Thoracic aorta (tissue), 2 donors: ENCODE data around the gene TFEC. TPM values are rescaled to one million over a fixed set of nuclear protein-coding genes. Genes with fewer than 3 reads are reported as not detected.

ENCODE experiments used
- ATAC-seq: fragments of 150-250 bp; one replicate; pipeline ENCODE4 v1.8.0; 2017; ENCODE audit warnings: low read depth; ENCODE audit not compliant: insufficient number of reproducible peaks, low FRiP score
- DNase-seq: peaks from one replicate; pipeline ENCODE4 v3.0.0-alpha.2; 2020; ENCODE audit warnings: low spot score
- H3K27ac ChIP-seq, 2 donors: fragments of 200-600 bp; sonication (generic); 1 replicate in 1 of 2; 2 replicates in 1 of 2; pipeline ENCODE4 v1.5.1; 2016; ENCODE audit warnings: mild to moderate bottlenecking in 2 of 2, moderate library complexity in 2 of 2
- H3K27me3 ChIP-seq: fragments of 200-600 bp; sonication (generic); replicated peaks from 2 replicates; pipeline ENCODE4 v1.6.0; 2016; ENCODE audit warnings: mild to moderate bottlenecking; ENCODE audit not compliant: insufficient read depth
- H3K36me3 ChIP-seq: fragments of 200-600 bp; sonication (generic); one replicate; pipeline ENCODE4 v1.5.1; 2016
- H3K4me1 ChIP-seq, 2 donors: fragments of 200-600 bp; sonication (generic); 1 replicate in 1 of 2; 2 replicates in 1 of 2; pipeline versions ENCODE4 v1.5.1 to v1.6.0; 2016; ENCODE audit warnings: low read depth in 2 of 2, mild to moderate bottlenecking in 1 of 2; ENCODE audit not compliant: control insufficient read depth in 1 of 2
- H3K4me3 ChIP-seq: fragments of 200-600 bp; sonication (generic); 2 replicates; pipeline ENCODE4 v1.5.1; 2016; ENCODE audit warnings: mild to moderate bottlenecking
- H3K9me3 ChIP-seq: fragments of 200-600 bp; sonication (generic); 2 replicates; pipeline ENCODE4 v1.5.1; 2016
- total RNA-seq, 2 donors: library from RNA; depleted of rRNA; stranded (reverse); fragments of >200 nt; gene quantifications; one replicate each; pipeline versions ENCODE4 v1.1.0 to v1.2.3, GENCODE V29; 2016
- TF ChIP-seq, protein P1 (sequence below): fragments of 200-600 bp; sonication (generic); IDR thresholded peaks from one replicate; pipeline ENCODE4 v1.5.1; 2019; ENCODE audit warnings: antibody characterized with exemption

Gene TFEC
- total RNA-seq, 2 donors from 2014 or later, result 8.4 to 8.5 TPM

DNA sequence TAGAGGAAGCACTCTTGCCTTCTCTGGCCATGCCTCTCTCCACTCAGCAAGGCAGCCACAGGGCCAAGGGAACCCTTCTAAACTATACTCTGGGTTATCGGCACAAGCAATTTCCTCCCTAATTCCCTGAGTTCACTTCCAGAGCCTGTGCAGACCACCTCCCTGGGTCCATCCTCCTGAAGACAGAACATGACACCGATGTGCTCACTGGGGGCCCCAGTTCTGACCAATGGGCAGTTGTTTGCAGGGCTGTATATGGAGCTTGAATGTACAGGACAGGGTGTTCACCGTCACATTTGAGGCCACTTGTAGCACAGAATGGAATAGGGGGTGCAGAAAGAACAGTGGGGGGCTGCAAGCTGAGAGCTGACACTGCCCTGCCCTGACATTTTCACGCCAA lies 77.7 kb downstream of the TFEC start:
- ATAC-seq, result no peak
- TF ChIP-seq, protein P1, sequence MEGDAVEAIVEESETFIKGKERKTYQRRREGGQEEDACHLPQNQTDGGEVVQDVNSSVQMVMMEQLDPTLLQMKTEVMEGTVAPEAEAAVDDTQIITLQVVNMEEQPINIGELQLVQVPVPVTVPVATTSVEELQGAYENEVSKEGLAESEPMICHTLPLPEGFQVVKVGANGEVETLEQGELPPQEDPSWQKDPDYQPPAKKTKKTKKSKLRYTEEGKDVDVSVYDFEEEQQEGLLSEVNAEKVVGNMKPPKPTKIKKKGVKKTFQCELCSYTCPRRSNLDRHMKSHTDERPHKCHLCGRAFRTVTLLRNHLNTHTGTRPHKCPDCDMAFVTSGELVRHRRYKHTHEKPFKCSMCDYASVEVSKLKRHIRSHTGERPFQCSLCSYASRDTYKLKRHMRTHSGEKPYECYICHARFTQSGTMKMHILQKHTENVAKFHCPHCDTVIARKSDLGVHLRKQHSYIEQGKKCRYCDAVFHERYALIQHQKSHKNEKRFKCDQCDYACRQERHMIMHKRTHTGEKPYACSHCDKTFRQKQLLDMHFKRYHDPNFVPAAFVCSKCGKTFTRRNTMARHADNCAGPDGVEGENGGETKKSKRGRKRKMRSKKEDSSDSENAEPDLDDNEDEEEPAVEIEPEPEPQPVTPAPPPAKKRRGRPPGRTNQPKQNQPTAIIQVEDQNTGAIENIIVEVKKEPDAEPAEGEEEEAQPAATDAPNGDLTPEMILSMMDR, result no peak

DNA sequence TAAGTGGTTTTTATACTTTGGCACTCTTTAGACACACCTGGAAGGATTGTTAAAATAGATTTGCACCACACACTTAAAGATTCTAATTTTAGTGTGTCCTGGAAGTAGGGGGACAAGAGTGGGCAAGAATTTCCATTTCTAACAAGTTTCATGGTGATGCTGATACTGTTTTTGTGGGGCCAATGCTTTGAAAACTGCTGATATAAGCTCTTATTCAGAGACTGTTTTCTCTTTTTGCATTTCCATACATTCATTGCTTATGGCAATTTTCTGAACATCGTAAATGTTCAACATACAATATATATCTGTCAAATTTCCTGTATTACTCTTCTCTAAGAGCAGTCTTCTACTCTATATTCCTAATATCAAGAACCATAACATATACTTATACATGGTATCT lies 79.0 kb downstream of the TFEC start:
- H3K27ac ChIP-seq, result no peak overlapping the region
- H3K4me3 ChIP-seq, result no peak overlapping the region
- TF ChIP-seq, protein P1, result no peak
- no peak for ATAC-seq
- DNase-seq, result no peak
- H3K27me3 ChIP-seq, result no peaks in the 10 kb centered on the region
- no peaks in the 10 kb centered on the region for H3K9me3 ChIP-seq
- H3K36me3 ChIP-seq, result no peaks in the 10 kb centered on the region
- no peaks in the 10 kb centered on the region for H3K4me1 ChIP-seq

More for the DNA sequence above, 77.7 kb downstream of the TFEC start:
- H3K4me3 ChIP-seq, result no peak overlapping the region
- H3K9me3 ChIP-seq, result no peaks in the 10 kb centered on the region
- no peaks in the 10 kb centered on the region for H3K27me3 ChIP-seq
- DNase-seq, result no peak
- no peaks in the 10 kb centered on the region for H3K4me1 ChIP-seq
- no peaks in the 10 kb centered on the region for H3K36me3 ChIP-seq
- no peak overlapping the region for H3K27ac ChIP-seq

- TF ChIP-seq, protein P1, result no peak
- no peak for DNase-seq
- Histone ChIP-seq H3K36me3 (no peaks in the 10 kb centered on the region), H3K27ac (no peak overlapping the region), H3K27me3 (no peaks in the 10 kb centered on the region), H3K4me3 (no peak overlapping the region), H3K4me1 (peaks cover 0 to 3% of the 10 kb centered on the region in 2 donors), H3K9me3 (no peaks in the 10 kb centered on the region)
- ATAC-seq, result no peak
Observed at GRCh38 chr7:115941703-115942268, 88.8 kb downstream of the TFEC start.

GRCh38 chr7:115940460-115941060 lies 90.0 kb downstream of the TFEC start:
- no peaks in the 10 kb centered on the region for H3K36me3 ChIP-seq
- DNase-seq (no peak), ATAC-seq (no peak)
- TF ChIP-seq, protein P1, result no peak
- no peaks in the 10 kb centered on the region for H3K9me3 ChIP-seq
- H3K27ac ChIP-seq, result no peak overlapping the region
- H3K27me3 ChIP-seq, result no peaks in the 10 kb centered on the region
- H3K4me1 ChIP-seq, result peaks cover 0 to 3% of the 10 kb centered on the region in 2 donors
- H3K4me3 ChIP-seq, result no peak overlapping the region

DNA sequence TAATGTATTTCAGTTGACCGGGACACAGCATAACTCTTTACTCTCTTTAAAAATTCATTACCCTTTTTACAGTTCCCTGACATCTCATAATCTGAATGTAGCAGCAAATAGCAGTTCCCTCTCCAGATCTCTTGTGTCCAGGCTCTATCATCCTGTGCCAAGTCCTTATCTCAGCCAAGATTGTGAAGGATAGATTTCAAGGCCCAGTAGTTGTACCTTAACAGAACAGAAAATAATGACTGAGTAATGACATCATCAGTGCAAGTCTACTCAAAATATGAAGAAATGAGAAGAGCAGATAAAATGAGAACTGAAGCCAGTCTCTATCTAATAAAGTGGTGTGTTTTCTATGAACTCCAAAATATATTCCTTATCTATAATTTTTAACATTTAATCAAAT lies 92.6 kb downstream of the TFEC start:
- no peak overlapping the region for H3K4me3 ChIP-seq
- no peaks in the 10 kb centered on the region for H3K36me3 ChIP-seq
- ATAC-seq (no peak), DNase-seq (no peak)
- TF ChIP-seq, protein P1, result no peak
- H3K4me1 ChIP-seq, result peaks cover 0 to 3% of the 10 kb centered on the region in 2 donors
- H3K9me3 ChIP-seq, result no peaks in the 10 kb centered on the region
- H3K27ac ChIP-seq, result no peak overlapping the region
- no peaks in the 10 kb centered on the region for H3K27me3 ChIP-seq
